ENCODE results near the gene DEFB129. TPM values are rescaled to one million over a fixed set of nuclear protein-coding genes. Genes with fewer than 3 reads are reported as not detected.

DEFB129 gene
- total RNA-seq, 1 donor from 2014 or later = not detected

GRCh38 chr20:276620-277495 is 49.8 kb downstream of the DEFB129 start:
- H3K36me3 Mint-ChIP-seq (ENCODE audit: unreplicated experiment) = peaks cover 28% of the 10 kb centered on the region
- no peak for TF ChIP-seq CTCF (IDR thresholded peaks at IDR 0.05)
- H3K27ac Mint-ChIP-seq (ENCODE audit: unreplicated experiment) = no peak overlapping the region
- no peaks in the 10 kb centered on the region for H3K4me1 Mint-ChIP-seq (ENCODE audit: unreplicated experiment)
- no peaks in the 10 kb centered on the region for H3K9me3 Mint-ChIP-seq (ENCODE audit: unreplicated experiment)
- no peak for DNase-seq (ENCODE audit: extremely low spot score, unreplicated experiment)
- no peaks in the 10 kb centered on the region for H3K27me3 Mint-ChIP-seq (ENCODE audit: unreplicated experiment)
- H3K4me3 Mint-ChIP-seq (ENCODE audit: unreplicated experiment) = no peak overlapping the region

- no peak overlapping the region for H3K27ac Mint-ChIP-seq (ENCODE audit: unreplicated experiment)
- DNase-seq (ENCODE audit: extremely low spot score, unreplicated experiment) = no peak
- H3K27me3 Mint-ChIP-seq (ENCODE audit: unreplicated experiment) = no peaks in the 10 kb centered on the region
- H3K9me3 Mint-ChIP-seq (ENCODE audit: unreplicated experiment) = no peaks in the 10 kb centered on the region
- no peak for TF ChIP-seq CTCF (IDR thresholded peaks at IDR 0.05)
- peaks cover 28% of the 10 kb centered on the region for H3K36me3 Mint-ChIP-seq (ENCODE audit: unreplicated experiment)
- no peaks in the 10 kb centered on the region for H3K4me1 Mint-ChIP-seq (ENCODE audit: unreplicated experiment)
- no peak overlapping the region for H3K4me3 Mint-ChIP-seq (ENCODE audit: unreplicated experiment)
Observed at GRCh38 chr20:277496-277781, 50.4 kb downstream of the DEFB129 start.

GRCh38 chr20:278181-278580 is 51.1 kb downstream of the DEFB129 start:
- TF ChIP-seq CTCF (IDR thresholded peaks at IDR 0.05) = no peak
- Mint-ChIP-seq H3K4me3 (ENCODE audit: unreplicated experiment) (no peak overlapping the region), H3K27ac (ENCODE audit: unreplicated experiment) (no peak overlapping the region), H3K4me1 (ENCODE audit: unreplicated experiment) (no peaks in the 10 kb centered on the region), H3K9me3 (ENCODE audit: unreplicated experiment) (no peaks in the 10 kb centered on the region), H3K36me3 (ENCODE audit: unreplicated experiment) (peaks cover 28% of the 10 kb centered on the region), H3K27me3 (ENCODE audit: unreplicated experiment) (no peaks in the 10 kb centered on the region)
- DNase-seq (ENCODE audit: extremely low spot score, unreplicated experiment) = peak; percentile 36

- TF ChIP-seq CTCF (IDR thresholded peaks at IDR 0.05) = no peak
- Mint-ChIP-seq H3K9me3 (ENCODE audit: unreplicated experiment) (no peaks in the 10 kb centered on the region), H3K27me3 (ENCODE audit: unreplicated experiment) (no peaks in the 10 kb centered on the region), H3K4me1 (ENCODE audit: unreplicated experiment) (no peaks in the 10 kb centered on the region), H3K4me3 (ENCODE audit: unreplicated experiment) (no peak overlapping the region), H3K36me3 (ENCODE audit: unreplicated experiment) (peaks cover 29% of the 10 kb centered on the region), H3K27ac (ENCODE audit: unreplicated experiment) (no peak overlapping the region)
- peak; percentile 81 for DNase-seq (ENCODE audit: extremely low spot score, unreplicated experiment)
Observed at GRCh38 chr20:278607-279571, 51.8 kb downstream of the DEFB129 start.

Other genes with a start within 250 kb of the DEFB129 start
- not detected in 2 replicates for gene DEFB125, start 139.6 kb upstream of the DEFB129 start, total RNA-seq
- not detected in 2 replicates for gene DEFB126, start 84.7 kb upstream of the DEFB129 start, total RNA-seq
- gene DEFB127, start 69.8 kb upstream of the DEFB129 start, total RNA-seq = not detected in 2 replicates
- gene DEFB128, start 37.5 kb upstream of the DEFB129 start, total RNA-seq = not detected in 2 replicates
- not detected in 2 replicates for gene DEFB132, start 30.5 kb downstream of the DEFB129 start, total RNA-seq
- gene C20orf96, start 63.5 kb downstream of the DEFB129 start, total RNA-seq = 17.6 and 19.9 TPM in 2 replicates
- 22.4 and 22.7 TPM in 2 replicates for gene ZCCHC3, start 70.3 kb downstream of the DEFB129 start, total RNA-seq
- gene SOX12, start 98.3 kb downstream of the DEFB129 start, total RNA-seq = 30.8 and 31.7 TPM in 2 replicates
- gene NRSN2, start 119.9 kb downstream of the DEFB129 start, total RNA-seq = 47.3 and 57.7 TPM in 2 replicates
- 49.1 and 62.6 TPM in 2 replicates for gene TRIB3, start 153.5 kb downstream of the DEFB129 start, total RNA-seq
- 103 and 119 TPM in 2 replicates for gene RBCK1, start 181.0 kb downstream of the DEFB129 start, total RNA-seq
- gene TBC1D20, start 235.3 kb downstream of the DEFB129 start, total RNA-seq = 52.8 and 54.1 TPM in 2 replicates